Erythroblast (primary cell): Measurements from ENCODE around the gene SLC35F1.

Experiments used
- GATA1 ChIP-seq: IDR thresholded peaks from 2 replicates; pipeline ENCODE4 v1.6.1; 2011; ENCODE audit warnings: low read depth, mild to moderate bottlenecking, control low read depth, low read length, moderate library complexity
- POLR2A ChIP-seq: IDR thresholded peaks from 2 replicates; pipeline ENCODE4 v1.6.1; 2011; ENCODE audit warnings: mild to moderate bottlenecking, low read length

- TF ChIP-seq POLR2A (no peak), GATA1 (no peak)
Observed at GRCh38 chr6:118248171-118248570, 341.1 kb downstream of the SLC35F1 start.
